ENCODE data around the gene OR5A2.
A peak's percentile ranks its signal among the peaks of the same experiment; 100 is the strongest.
"Not testable (repeated sequence)": the region's sequence is repeated elsewhere in the genome, so short reads cannot be mapped to it uniquely, and the experiment has no call there.

Gene OR5A2

DNA sequence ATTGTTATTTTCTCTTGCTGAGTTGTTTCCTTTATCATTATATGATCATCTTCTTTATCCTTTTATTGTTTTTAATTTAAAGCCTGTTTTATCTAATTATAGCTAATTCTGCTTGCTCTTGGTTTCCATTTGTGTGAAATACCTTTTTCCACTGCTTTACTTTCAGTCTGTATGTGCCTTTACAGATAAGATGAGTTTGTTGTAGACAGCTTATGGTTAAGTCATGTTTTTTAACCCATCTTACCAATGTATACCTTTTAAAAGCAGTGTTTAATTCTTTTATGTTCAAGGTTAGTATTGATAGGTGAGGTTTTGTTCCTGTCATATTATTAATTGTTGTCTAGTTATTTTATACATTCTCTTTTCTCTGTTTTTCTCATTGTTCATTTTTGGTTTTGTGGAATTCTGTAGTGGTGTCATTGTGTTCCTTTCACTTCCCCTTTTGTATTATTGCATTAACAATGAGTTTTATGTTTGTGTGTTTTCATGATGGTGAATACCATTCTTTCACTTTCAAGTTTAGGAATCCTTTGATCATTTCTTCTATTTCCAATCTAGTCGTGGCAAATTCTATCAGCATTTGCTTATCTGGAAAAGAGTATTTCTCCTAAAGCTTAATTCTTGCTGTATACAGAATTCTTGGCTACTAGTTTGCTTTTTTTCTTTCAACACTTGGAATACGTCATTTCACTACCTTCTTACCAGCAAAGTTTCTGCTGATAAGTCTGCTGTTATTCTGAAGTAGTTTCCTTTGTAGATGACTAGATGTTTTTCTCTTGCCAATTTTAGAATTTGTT, 45.8 kb downstream of the OR5A2 start:
- DNase-seq = no peak

DNA sequence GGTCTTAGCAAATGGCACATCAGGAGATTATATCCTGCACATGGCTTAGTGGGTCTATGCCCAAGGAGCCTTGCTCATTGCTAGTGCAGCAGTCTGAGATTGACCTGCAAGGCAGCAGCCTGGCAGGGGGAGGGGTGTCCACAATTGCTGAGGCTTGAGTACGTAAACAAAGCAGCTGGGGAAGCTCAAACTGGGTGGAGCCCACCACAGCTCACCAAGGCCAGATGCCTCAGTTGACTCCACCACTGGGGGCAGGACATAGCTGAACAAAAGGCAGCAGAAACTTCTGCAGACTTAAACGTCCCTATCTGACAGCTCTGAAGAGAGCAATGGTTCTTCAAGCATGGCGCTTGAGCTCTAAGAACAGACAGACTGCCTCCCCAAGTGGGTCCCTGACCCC, 53.9 kb downstream of the OR5A2 start:
- DNase-seq = not testable (repeated sequence)

GRCh38 chr11:59368238-59369022, 57.8 kb downstream of the OR5A2 start:
- peak; percentile 52 for DNase-seq
